ENCODE measurements around the gene PAXX.
A peak's percentile ranks its signal among the peaks of the same experiment; 100 is the strongest.

- peak; percentile 33 for TF ChIP-seq CTCF (IDR thresholded peaks at IDR 0.05; ENCODE audit: low read depth, low read length)
- TF ChIP-seq POLR2A (IDR thresholded peaks at IDR 0.05; ENCODE audit: extremely low read depth, insufficient read length) = no peak
- no peak for TF ChIP-seq MAX (IDR thresholded peaks at IDR 0.05; ENCODE audit: low read depth, low read length)
- no peak for TF ChIP-seq MYC (IDR thresholded peaks at IDR 0.05; ENCODE audit: low read depth, low read length)
Measured at GRCh38 chr9:136975644-136976043, 16.6 kb upstream of the PAXX start.
